Astrocyte (in vitro differentiated cells and primary cell): ENCODE data around the gene GNG14. TPM values are rescaled to one million over a fixed set of nuclear protein-coding genes. Genes with fewer than 3 reads are reported as not detected.

Source experiments
- DNase-seq: peaks from one replicate; pipeline ENCODE4 v3.0.0-alpha.2; 2010; ENCODE audit warnings: low read depth
- FAIRE-seq: peaks from 2 replicates; lab custom pipeline; 2011; peaks lifted over from hg19 to GRCh38; lab: Jason Lieb, UNC
- H2AFZ ChIP-seq: 2 replicates; pipeline ENCODE4 v1.6.0; 2012; ENCODE audit warnings: low read depth, low read length, inconsistent platforms
- H3K27ac ChIP-seq: 2 replicates; pipeline ENCODE4 v1.5.1; 2011; ENCODE audit warnings: low read depth, low read length, inconsistent platforms
- H3K27me3 ChIP-seq: 2 replicates; pipeline ENCODE4 v1.6.0; 2011; ENCODE audit warnings: low read length, inconsistent platforms; ENCODE audit not compliant: insufficient read depth
- H3K36me3 ChIP-seq: 2 replicates; pipeline ENCODE4 v1.5.1; 2011; ENCODE audit warnings: low read length, inconsistent platforms; ENCODE audit not compliant: insufficient read depth
- H3K4me1 ChIP-seq: 2 replicates; pipeline ENCODE4 v1.5.1; 2011; ENCODE audit warnings: low read length, inconsistent platforms; ENCODE audit not compliant: insufficient read depth
- H3K4me2 ChIP-seq: 2 replicates; pipeline ENCODE4 v1.6.0; 2012; ENCODE audit warnings: low read length, inconsistent platforms
- H3K4me3 ChIP-seq: 2 replicates; pipeline ENCODE4 v1.5.1; 2011; ENCODE audit warnings: low read depth, mild to moderate bottlenecking, low read length, inconsistent platforms; ENCODE audit not compliant: insufficient read depth
- H3K79me2 ChIP-seq: 2 replicates; pipeline ENCODE4 v1.6.0; 2012; ENCODE audit warnings: mild to moderate bottlenecking, low read length, inconsistent platforms; ENCODE audit not compliant: insufficient read depth
- H3K9ac ChIP-seq: 2 replicates; pipeline ENCODE4 v1.6.0; 2012; ENCODE audit warnings: mild to moderate bottlenecking, low read length, inconsistent platforms
- H3K9me3 ChIP-seq: 2 replicates; pipeline ENCODE4 v1.5.1; 2012; ENCODE audit warnings: low read depth, mild to moderate bottlenecking, low read length, inconsistent platforms; ENCODE audit not compliant: insufficient read depth
- H4K20me1 ChIP-seq: 2 replicates; pipeline ENCODE4 v1.6.0; 2012; ENCODE audit warnings: low read length, inconsistent platforms; ENCODE audit not compliant: insufficient read depth
- H3K27ac Mint-ChIP-seq: one replicate; pipeline ENCODE4 v1.8.0; 2021; ENCODE audit warnings: mild to moderate bottlenecking, mixed read lengths; ENCODE audit not compliant: unreplicated experiment
- H3K27me3 Mint-ChIP-seq: one replicate; pipeline ENCODE4 v1.8.0; 2021; ENCODE audit warnings: low read depth, mixed read lengths; ENCODE audit not compliant: unreplicated experiment
- H3K36me3 Mint-ChIP-seq: one replicate; pipeline ENCODE4 v1.8.0; 2021; ENCODE audit warnings: low read depth, mixed read lengths; ENCODE audit not compliant: unreplicated experiment
- H3K4me1 Mint-ChIP-seq: one replicate; pipeline ENCODE4 v1.8.0; 2021; ENCODE audit warnings: low read depth, mixed read lengths; ENCODE audit not compliant: unreplicated experiment
- H3K4me3 Mint-ChIP-seq: one replicate; pipeline ENCODE4 v1.8.0; 2021; ENCODE audit warnings: mild to moderate bottlenecking, moderate library complexity, mixed read lengths; ENCODE audit not compliant: unreplicated experiment
- H3K9me3 Mint-ChIP-seq: one replicate; pipeline ENCODE4 v1.8.0; 2021; ENCODE audit warnings: mild to moderate bottlenecking, mixed read lengths; ENCODE audit not compliant: unreplicated experiment
- CTCF ChIP-seq: IDR thresholded peaks from 2 replicates; pipeline ENCODE4 v1.5.1; 2011; ENCODE audit warnings: low read depth, mild to moderate bottlenecking, inconsistent platforms, low read length, moderate library complexity; ENCODE audit not compliant: insufficient read depth
- EZH2 ChIP-seq: IDR thresholded peaks from 2 replicates; pipeline ENCODE4 v1.6.1; 2012; ENCODE audit warnings: mild to moderate bottlenecking, low read length, inconsistent platforms; ENCODE audit not compliant: insufficient read depth
- total RNA-seq: library from RNA; stranded (reverse); gene quantifications from 2 replicates; pipeline ENCODE4 v1.2.1, GENCODE V29; 2021

The GNG14 gene
- total RNA-seq, 1 donor from 2014 or later, result not detected

- no peak for TF ChIP-seq CTCF
- no peak for TF ChIP-seq EZH2
- peak within 1 kb of the TSS; percentile 98 for H3K27ac ChIP-seq
- Mint-ChIP-seq H3K27ac (peak within 1 kb of the TSS; percentile 94), H3K4me3 (peak within 1 kb of the TSS; percentile 99), H3K36me3 (no peaks in the 10 kb centered on the region), H3K27me3 (no peaks in the 10 kb centered on the region), H3K4me1 (peaks cover 10% of the 10 kb centered on the region), H3K9me3 (no peaks in the 10 kb centered on the region)
- H3K4me1 ChIP-seq, result peaks cover 25% of the 10 kb centered on the region
- peak within 1 kb of the TSS; percentile 87 for H2AFZ ChIP-seq
- FAIRE-seq (peak; percentile 96), DNase-seq (peak; percentile 100)
- H3K79me2 ChIP-seq, result peaks cover 43% of the 10 kb centered on the region
- peak within 1 kb of the TSS; percentile 94 for H3K4me2 ChIP-seq
- H3K9ac ChIP-seq, result peak within 1 kb of the TSS; percentile 85
- no peaks in the 10 kb centered on the region for H3K9me3 ChIP-seq
- H3K27me3 ChIP-seq, result no peaks in the 10 kb centered on the region
- H3K36me3 ChIP-seq, result peaks cover 6% of the 10 kb centered on the region
- peak within 1 kb of the TSS; percentile 89 for H3K4me3 ChIP-seq
- H4K20me1 ChIP-seq, result peaks cover 22% of the 10 kb centered on the region
Measured at GRCh38 chr19:12736995-12737834, 49.4 kb downstream of the GNG14 start, which contains the start of gene GET3. GET3 (plus strand) TSS chr19:12737497; CDS start chr19:12737506, 9 bp downstream.

- Histone ChIP-seq H4K20me1 (peaks cover 16% of the 10 kb centered on the region), H3K4me2 (peak overlapping the region; percentile 94), H2AFZ (peak overlapping the region; percentile 87), H3K9me3 (no peaks in the 10 kb centered on the region), H3K4me3 (peak overlapping the region; percentile 89), H3K4me1 (peaks cover 19% of the 10 kb centered on the region), H3K36me3 (peaks cover 6% of the 10 kb centered on the region), H3K27me3 (no peaks in the 10 kb centered on the region), H3K9ac (peak overlapping the region; percentile 85), H3K27ac (peak overlapping the region; percentile 98), H3K79me2 (peaks cover 36% of the 10 kb centered on the region)
- Mint-ChIP-seq H3K27me3 (no peaks in the 10 kb centered on the region), H3K4me3 (peak overlapping the region; percentile 99), H3K9me3 (no peaks in the 10 kb centered on the region), H3K4me1 (peaks cover 9% of the 10 kb centered on the region), H3K36me3 (peaks cover 3% of the 10 kb centered on the region), H3K27ac (peak overlapping the region; percentile 94)
- TF ChIP-seq CTCF, result no peak
- no peak for TF ChIP-seq EZH2
- DNase-seq (no peak), FAIRE-seq (no peak)
Measured at GRCh38 chr19:12737835-12738351, 50.1 kb downstream of the GNG14 start.

Other genes starting within 250 kb of the GNG14 start
- 2.5 and 4.3 TPM in 2 replicates for gene ZNF443, start 247.0 kb upstream of the GNG14 start, total RNA-seq
- 2.3 and 2.8 TPM in 2 replicates for gene ZNF709, start 203.2 kb upstream of the GNG14 start, total RNA-seq
- 9.7 and 11.5 TPM in 2 replicates for gene ZNF564, start 136.5 kb upstream of the GNG14 start, total RNA-seq
- 8.2 and 12.5 TPM in 2 replicates for gene ZNF490, start 77.2 kb upstream of the GNG14 start, total RNA-seq
- gene ZNF791, start 77.1 kb upstream of the GNG14 start, total RNA-seq, result 23.2 and 29.6 TPM in 2 replicates
- gene MAN2B1, start 21.3 kb upstream of the GNG14 start, total RNA-seq, result 105 and 129 TPM in 2 replicates
- 10.0 and 13.3 TPM in 2 replicates for gene WDR83, start 21.2 kb upstream of the GNG14 start, total RNA-seq
- gene DHPS, start 6.1 kb upstream of the GNG14 start, total RNA-seq, result 43.4 and 47.6 TPM in 2 replicates
- 9.9 and 11.6 TPM in 2 replicates for gene FBXW9, start 8.6 kb downstream of the GNG14 start, total RNA-seq
- gene TNPO2, start 35.9 kb downstream of the GNG14 start, total RNA-seq, result 69.8 and 76.3 TPM in 2 replicates
- gene TRIR, start 46.7 kb downstream of the GNG14 start, total RNA-seq, result 172 and 178 TPM in 2 replicates
- gene GET3, start 49.5 kb downstream of the GNG14 start, total RNA-seq, result 63.0 and 66.8 TPM in 2 replicates
- not detected in 2 replicates for gene BEST2, start 63.8 kb downstream of the GNG14 start, total RNA-seq
- gene HOOK2, start 87.6 kb downstream of the GNG14 start, total RNA-seq, result 21.7 and 25.9 TPM in 2 replicates
- 101 and 126 TPM in 2 replicates for gene JUNB, start 103.5 kb downstream of the GNG14 start, total RNA-seq
- gene PRDX2, start 113.8 kb downstream of the GNG14 start, total RNA-seq, result 145 and 166 TPM in 2 replicates
- gene THSD8, start 114.1 kb downstream of the GNG14 start, total RNA-seq, result 3.6 and 4.5 TPM in 2 replicates
- gene RNASEH2A, start 118.6 kb downstream of the GNG14 start, total RNA-seq, result 5.4 and 10.5 TPM in 2 replicates
- not detected in 2 replicates for gene RTBDN, start 146.6 kb downstream of the GNG14 start, total RNA-seq
- gene MAST1, start 150.5 kb downstream of the GNG14 start, total RNA-seq, result 5.4 and 6.3 TPM in 2 replicates
- 33.1 and 37.8 TPM in 2 replicates for gene DNASE2, start 193.5 kb downstream of the GNG14 start, total RNA-seq
- gene KLF1, start 199.2 kb downstream of the GNG14 start, total RNA-seq, result 0.17 TPM in 1 of 2 replicates, not detected in the other
- 15.5 and 17.5 TPM in 2 replicates for gene GCDH, start 203.2 kb downstream of the GNG14 start, total RNA-seq
- gene SYCE2, start 231.3 kb downstream of the GNG14 start, total RNA-seq, result 0.50 TPM in 1 of 2 replicates, not detected in the other
- 76.7 and 80.4 TPM in 2 replicates for gene FARSA, start 245.7 kb downstream of the GNG14 start, total RNA-seq